ENCODE results near the gene OPRM1. TPM values are rescaled to one million over a fixed set of nuclear protein-coding genes. Genes with fewer than 3 reads are reported as not detected.

The OPRM1 gene
- total RNA-seq, 1 experiment from 2014 or later: not detected

DNA sequence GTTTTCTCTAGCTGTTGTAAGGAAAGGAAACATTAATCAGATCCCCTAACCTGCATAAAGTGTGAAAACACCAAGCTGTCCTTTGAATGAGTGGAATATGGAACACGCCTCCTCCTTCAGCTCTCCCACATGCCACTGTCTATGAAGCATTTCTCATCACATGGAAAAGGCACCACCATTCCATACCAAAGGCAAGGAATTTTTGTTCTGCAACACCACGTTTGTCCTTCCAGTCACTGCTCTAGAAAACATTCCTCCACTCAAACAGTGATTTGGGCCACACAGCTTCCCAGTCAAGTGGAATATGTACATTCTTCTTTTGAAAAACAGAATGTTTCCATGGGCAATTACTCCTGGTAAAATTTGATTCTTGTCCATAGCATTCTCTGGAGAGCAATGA, 120.1 kb downstream of the OPRM1 start:
- H3K36me3 Mint-ChIP-seq (ENCODE audit: insufficient read depth, unreplicated experiment): no peaks in the 10 kb centered on the region
- DNase-seq (ENCODE audit: unreplicated experiment): no peak
- ChIA-PET POLR2A (no interaction called here), CTCF (interaction anchor here (0.6 to 7.7 kb wide), 4 partner anchors 116 to 478 kb away, joined by 3 to 160 read pairs (median 4); no protein-coding TSS in a partner anchor)
- no peak overlapping the region for H3K4me3 Mint-ChIP-seq (ENCODE audit: unreplicated experiment)
- H3K9me3 Mint-ChIP-seq (ENCODE audit: unreplicated experiment): no peaks in the 10 kb centered on the region
- H3K4me1 Mint-ChIP-seq (ENCODE audit: insufficient read depth, unreplicated experiment): peaks cover 4% of the 10 kb centered on the region
- no peaks in the 10 kb centered on the region for H3K27me3 Mint-ChIP-seq (ENCODE audit: insufficient read depth, unreplicated experiment)
- H3K27ac Mint-ChIP-seq (ENCODE audit: low read depth, unreplicated experiment): no peak overlapping the region
- TF ChIP-seq, protein P1, sequence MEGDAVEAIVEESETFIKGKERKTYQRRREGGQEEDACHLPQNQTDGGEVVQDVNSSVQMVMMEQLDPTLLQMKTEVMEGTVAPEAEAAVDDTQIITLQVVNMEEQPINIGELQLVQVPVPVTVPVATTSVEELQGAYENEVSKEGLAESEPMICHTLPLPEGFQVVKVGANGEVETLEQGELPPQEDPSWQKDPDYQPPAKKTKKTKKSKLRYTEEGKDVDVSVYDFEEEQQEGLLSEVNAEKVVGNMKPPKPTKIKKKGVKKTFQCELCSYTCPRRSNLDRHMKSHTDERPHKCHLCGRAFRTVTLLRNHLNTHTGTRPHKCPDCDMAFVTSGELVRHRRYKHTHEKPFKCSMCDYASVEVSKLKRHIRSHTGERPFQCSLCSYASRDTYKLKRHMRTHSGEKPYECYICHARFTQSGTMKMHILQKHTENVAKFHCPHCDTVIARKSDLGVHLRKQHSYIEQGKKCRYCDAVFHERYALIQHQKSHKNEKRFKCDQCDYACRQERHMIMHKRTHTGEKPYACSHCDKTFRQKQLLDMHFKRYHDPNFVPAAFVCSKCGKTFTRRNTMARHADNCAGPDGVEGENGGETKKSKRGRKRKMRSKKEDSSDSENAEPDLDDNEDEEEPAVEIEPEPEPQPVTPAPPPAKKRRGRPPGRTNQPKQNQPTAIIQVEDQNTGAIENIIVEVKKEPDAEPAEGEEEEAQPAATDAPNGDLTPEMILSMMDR (IDR thresholded peaks at IDR 0.05; ENCODE audit: unreplicated experiment): no peak
- intact Hi-C loops (cut with micrococcal nuclease): loop anchor here (10.0 kb wide), 1 partner anchor 924 kb away; no protein-coding TSS in a partner anchor
- no TSS peak for BruUV-seq (replicated peaks)

DNA sequence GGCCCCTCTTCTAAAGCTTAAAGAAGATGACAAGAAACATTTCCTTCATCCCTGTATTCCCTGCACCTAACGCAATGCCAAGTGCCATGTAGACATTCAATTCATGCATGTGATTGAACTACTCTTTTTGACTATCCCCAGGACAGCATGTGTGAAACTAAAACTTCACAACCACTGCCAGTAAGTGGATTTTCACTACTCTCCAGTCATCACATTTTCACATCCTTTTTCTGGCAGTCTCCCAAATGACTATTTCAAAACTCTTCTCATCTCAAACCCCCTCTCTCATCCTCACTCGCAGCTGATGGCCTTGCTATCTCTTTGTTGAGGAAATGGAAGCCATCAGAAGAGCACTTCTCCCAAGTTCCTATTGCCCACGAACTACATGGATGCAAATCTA, 122.6 kb downstream of the OPRM1 start:
- H3K9me3 Mint-ChIP-seq (ENCODE audit: unreplicated experiment): no peaks in the 10 kb centered on the region
- ChIA-PET CTCF (no interaction called here), POLR2A (no interaction called here)
- intact Hi-C loops (cut with micrococcal nuclease): no loop called here
- H3K4me3 Mint-ChIP-seq (ENCODE audit: unreplicated experiment): no peak overlapping the region
- no peak overlapping the region for H3K27ac Mint-ChIP-seq (ENCODE audit: low read depth, unreplicated experiment)
- TF ChIP-seq, protein P1 (IDR thresholded peaks at IDR 0.05; ENCODE audit: unreplicated experiment): no peak
- no TSS peak for BruUV-seq (replicated peaks)
- H3K36me3 Mint-ChIP-seq (ENCODE audit: insufficient read depth, unreplicated experiment): no peaks in the 10 kb centered on the region
- H3K4me1 Mint-ChIP-seq (ENCODE audit: insufficient read depth, unreplicated experiment): no peaks in the 10 kb centered on the region
- H3K27me3 Mint-ChIP-seq (ENCODE audit: insufficient read depth, unreplicated experiment): no peaks in the 10 kb centered on the region
- DNase-seq (ENCODE audit: unreplicated experiment): no peak

DNA sequence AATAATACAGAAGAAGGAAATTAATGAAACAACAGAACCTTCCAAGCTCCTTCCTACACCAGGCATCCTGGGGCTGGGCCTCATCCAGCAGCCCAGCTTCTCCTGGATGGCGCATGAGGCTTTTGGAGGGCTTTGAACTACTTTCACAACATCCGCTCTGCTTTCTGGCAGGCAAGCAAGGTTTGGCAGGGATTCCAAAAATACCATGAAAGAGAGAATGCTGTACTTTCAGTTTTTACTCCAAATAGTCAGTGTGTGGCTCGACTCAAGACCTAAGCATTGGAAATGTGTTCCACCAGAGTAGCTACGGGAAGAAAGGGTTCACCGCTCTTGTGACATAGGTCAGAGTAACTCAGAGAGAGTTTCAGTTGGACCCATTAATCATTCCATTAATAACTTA, 125.4 kb downstream of the OPRM1 start:
- Mint-ChIP-seq H3K9me3 (ENCODE audit: unreplicated experiment) (no peaks in the 10 kb centered on the region), H3K4me3 (ENCODE audit: unreplicated experiment) (no peak overlapping the region), H3K36me3 (ENCODE audit: insufficient read depth, unreplicated experiment) (no peaks in the 10 kb centered on the region), H3K4me1 (ENCODE audit: insufficient read depth, unreplicated experiment) (no peaks in the 10 kb centered on the region), H3K27me3 (ENCODE audit: insufficient read depth, unreplicated experiment) (no peaks in the 10 kb centered on the region), H3K27ac (ENCODE audit: low read depth, unreplicated experiment) (no peak overlapping the region)
- DNase-seq (ENCODE audit: unreplicated experiment): peak; percentile 41
- TF ChIP-seq, protein P1 (IDR thresholded peaks at IDR 0.05; ENCODE audit: unreplicated experiment): no peak
- no TSS peak for BruUV-seq (replicated peaks)
- ChIA-PET CTCF (interaction anchor here (0.6 to 1.5 kb wide), 6 partner anchors 10 to 293 kb away, joined by 3 to 9 read pairs (median 4); no protein-coding TSS in a partner anchor), POLR2A (interaction anchor here (0.5 to 0.6 kb wide), 2 partner anchors 111 to 529 kb away, joined by 3 to 4 read pairs; no protein-coding TSS in a partner anchor)
- intact Hi-C loops (cut with micrococcal nuclease): no loop called here

GRCh38 chr6:154165478-154165877, 126.4 kb downstream of the OPRM1 start:
- intact Hi-C loops (cut with micrococcal nuclease): no loop called here
- CTCF ChIA-PET: interaction anchor here (0.6 to 1.0 kb wide), 4 partner anchors 11 to 282 kb away, joined by 3 to 4 read pairs (median 4); no protein-coding TSS in a partner anchor
- DNase-seq (ENCODE audit: unreplicated experiment): no peak
- Mint-ChIP-seq H3K27me3 (ENCODE audit: insufficient read depth, unreplicated experiment) (no peaks in the 10 kb centered on the region), H3K4me3 (ENCODE audit: unreplicated experiment) (no peak overlapping the region), H3K4me1 (ENCODE audit: insufficient read depth, unreplicated experiment) (no peaks in the 10 kb centered on the region), H3K36me3 (ENCODE audit: insufficient read depth, unreplicated experiment) (no peaks in the 10 kb centered on the region), H3K9me3 (ENCODE audit: unreplicated experiment) (no peaks in the 10 kb centered on the region), H3K27ac (ENCODE audit: low read depth, unreplicated experiment) (no peak overlapping the region)
- POLR2A ChIA-PET: interaction anchor here (0.8 kb wide), 1 partner anchor 12 kb away, joined by 3 read pairs; no protein-coding TSS in a partner anchor
- TF ChIP-seq, protein P1 (IDR thresholded peaks at IDR 0.05; ENCODE audit: unreplicated experiment): no peak
- BruUV-seq (replicated peaks): no TSS peak
